ENCODE data around the gene YBX3. TPM values are rescaled to one million over a fixed set of nuclear protein-coding genes. Genes with fewer than 3 reads are reported as not detected.
A peak's percentile ranks its signal among the peaks of the same experiment; 100 is the strongest.

Gene YBX3
- total RNA-seq, 1 donor from 2014 or later = 903 TPM

DNA sequence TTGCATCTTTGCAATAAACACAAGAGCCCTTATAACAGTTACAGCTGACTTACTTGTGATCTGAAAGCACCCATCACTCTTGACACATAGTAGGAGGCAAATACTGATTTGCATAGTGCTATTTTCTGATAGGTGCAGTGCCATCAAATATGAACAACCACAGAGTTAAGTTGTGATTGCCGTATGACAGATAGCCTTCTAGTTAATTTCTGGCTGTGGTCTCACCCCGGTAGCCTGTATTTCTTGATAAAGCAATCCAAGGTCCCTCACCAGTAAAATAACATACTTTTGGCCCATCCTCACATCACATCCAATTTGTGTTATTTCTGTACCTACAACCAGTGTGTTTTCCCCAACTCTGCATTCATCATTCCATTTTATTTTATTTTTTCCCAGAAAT lies 26.0 kb downstream of the YBX3 start:
- H3K4me1 ChIP-seq = peaks cover 8% of the 10 kb centered on the region
- H3K9me3 ChIP-seq (replicated peaks) = no peaks in the 10 kb centered on the region
- intact Hi-C loops (cut with micrococcal nuclease) = no loop called here
- H3K27me3 ChIP-seq (ENCODE audit: low read depth) = no peaks in the 10 kb centered on the region
- no peak overlapping the region for H3K27ac ChIP-seq (replicated peaks)
- H3K4me3 ChIP-seq = no peak overlapping the region
- peaks cover 65% of the 10 kb centered on the region for H3K36me3 ChIP-seq
- DNase-seq = no peak
- TF ChIP-seq, protein P1, sequence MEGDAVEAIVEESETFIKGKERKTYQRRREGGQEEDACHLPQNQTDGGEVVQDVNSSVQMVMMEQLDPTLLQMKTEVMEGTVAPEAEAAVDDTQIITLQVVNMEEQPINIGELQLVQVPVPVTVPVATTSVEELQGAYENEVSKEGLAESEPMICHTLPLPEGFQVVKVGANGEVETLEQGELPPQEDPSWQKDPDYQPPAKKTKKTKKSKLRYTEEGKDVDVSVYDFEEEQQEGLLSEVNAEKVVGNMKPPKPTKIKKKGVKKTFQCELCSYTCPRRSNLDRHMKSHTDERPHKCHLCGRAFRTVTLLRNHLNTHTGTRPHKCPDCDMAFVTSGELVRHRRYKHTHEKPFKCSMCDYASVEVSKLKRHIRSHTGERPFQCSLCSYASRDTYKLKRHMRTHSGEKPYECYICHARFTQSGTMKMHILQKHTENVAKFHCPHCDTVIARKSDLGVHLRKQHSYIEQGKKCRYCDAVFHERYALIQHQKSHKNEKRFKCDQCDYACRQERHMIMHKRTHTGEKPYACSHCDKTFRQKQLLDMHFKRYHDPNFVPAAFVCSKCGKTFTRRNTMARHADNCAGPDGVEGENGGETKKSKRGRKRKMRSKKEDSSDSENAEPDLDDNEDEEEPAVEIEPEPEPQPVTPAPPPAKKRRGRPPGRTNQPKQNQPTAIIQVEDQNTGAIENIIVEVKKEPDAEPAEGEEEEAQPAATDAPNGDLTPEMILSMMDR (IDR thresholded peaks at IDR 0.05; ENCODE audit: borderline replicate concordance) = no peak

DNA sequence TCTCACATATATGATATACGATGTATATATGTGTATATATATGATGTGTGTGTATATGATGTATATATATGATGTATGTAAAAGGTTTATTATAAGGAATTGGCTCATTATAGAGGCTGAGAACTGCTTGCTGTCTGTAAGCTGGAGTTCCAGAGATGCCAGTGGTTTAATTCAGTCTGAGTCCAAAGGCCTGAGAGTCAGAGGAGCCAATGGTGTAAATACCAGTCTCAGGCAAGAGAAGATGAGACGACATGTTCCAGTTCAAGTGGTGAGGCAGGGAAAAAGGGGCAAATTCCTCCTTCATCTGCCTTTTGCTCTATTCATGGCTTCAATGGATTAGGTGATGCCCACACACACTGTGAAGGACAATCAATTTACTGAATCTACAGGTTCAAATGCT lies 32.2 kb downstream of the YBX3 start:
- H3K4me1 ChIP-seq = no peaks in the 10 kb centered on the region
- DNase-seq = no peak
- H3K27ac ChIP-seq (replicated peaks) = no peak overlapping the region
- H3K9me3 ChIP-seq (replicated peaks) = no peaks in the 10 kb centered on the region
- intact Hi-C loops (cut with micrococcal nuclease) = no loop called here
- no peaks in the 10 kb centered on the region for H3K27me3 ChIP-seq (ENCODE audit: low read depth)
- no peak overlapping the region for H3K4me3 ChIP-seq
- peaks cover 8% of the 10 kb centered on the region for H3K36me3 ChIP-seq
- TF ChIP-seq, protein P1 (IDR thresholded peaks at IDR 0.05; ENCODE audit: borderline replicate concordance) = no peak

DNA sequence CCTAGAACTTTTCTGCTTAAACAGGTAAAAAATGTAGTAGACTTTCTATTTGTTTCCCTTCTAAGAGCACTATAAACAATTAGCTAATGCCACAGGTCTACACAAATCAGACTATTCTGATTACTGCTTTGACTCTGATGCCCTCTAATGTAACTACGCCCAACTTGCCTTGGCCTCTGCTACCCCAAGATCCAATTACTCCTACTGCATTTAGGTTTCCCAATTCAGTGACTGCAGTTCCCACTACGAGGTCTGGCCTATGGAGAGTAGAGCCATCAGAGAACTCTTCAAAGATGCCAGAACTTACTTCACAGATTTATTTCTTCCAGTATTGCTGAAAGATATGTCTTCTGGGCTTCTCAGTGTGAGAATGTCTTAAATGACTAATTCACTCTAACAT lies 34.0 kb downstream of the YBX3 start:
- H3K27ac ChIP-seq (replicated peaks) = no peak overlapping the region
- intact Hi-C loops (cut with micrococcal nuclease) = no loop called here
- H3K36me3 ChIP-seq = peaks cover 5% of the 10 kb centered on the region
- no peaks in the 10 kb centered on the region for H3K9me3 ChIP-seq (replicated peaks)
- TF ChIP-seq, protein P1 (IDR thresholded peaks at IDR 0.05; ENCODE audit: borderline replicate concordance) = no peak
- no peaks in the 10 kb centered on the region for H3K4me1 ChIP-seq
- H3K27me3 ChIP-seq (ENCODE audit: low read depth) = peaks cover 12% of the 10 kb centered on the region
- no peak overlapping the region for H3K4me3 ChIP-seq
- no peak for DNase-seq

DNA sequence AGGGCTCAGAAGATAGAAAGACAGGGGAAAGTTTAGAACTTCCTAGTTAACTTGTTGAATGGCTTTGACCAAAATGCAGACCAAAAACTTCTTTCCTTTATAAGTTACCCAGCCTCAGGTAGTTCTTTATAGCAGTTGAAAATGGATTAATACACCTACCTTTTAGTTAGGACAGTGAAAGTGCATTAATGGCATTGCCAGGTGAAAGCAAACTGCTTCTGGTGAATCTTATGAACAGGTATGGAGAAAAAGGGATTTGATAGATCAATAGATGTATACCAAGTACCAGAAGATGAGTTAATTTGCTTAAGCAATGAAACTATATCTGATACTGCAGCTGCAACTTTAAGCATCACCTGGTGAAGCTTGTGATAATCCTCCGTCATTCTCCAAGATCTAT lies 35.1 kb downstream of the YBX3 start:
- H3K9me3 ChIP-seq (replicated peaks) = no peaks in the 10 kb centered on the region
- H3K4me3 ChIP-seq = no peak overlapping the region
- intact Hi-C loops (cut with micrococcal nuclease) = no loop called here
- H3K4me1 ChIP-seq = no peaks in the 10 kb centered on the region
- H3K27me3 ChIP-seq (ENCODE audit: low read depth) = peaks cover 12% of the 10 kb centered on the region
- no peak for DNase-seq
- H3K27ac ChIP-seq (replicated peaks) = no peak overlapping the region
- TF ChIP-seq, protein P1 (IDR thresholded peaks at IDR 0.05; ENCODE audit: borderline replicate concordance) = no peak
- H3K36me3 ChIP-seq = no peaks in the 10 kb centered on the region

DNA sequence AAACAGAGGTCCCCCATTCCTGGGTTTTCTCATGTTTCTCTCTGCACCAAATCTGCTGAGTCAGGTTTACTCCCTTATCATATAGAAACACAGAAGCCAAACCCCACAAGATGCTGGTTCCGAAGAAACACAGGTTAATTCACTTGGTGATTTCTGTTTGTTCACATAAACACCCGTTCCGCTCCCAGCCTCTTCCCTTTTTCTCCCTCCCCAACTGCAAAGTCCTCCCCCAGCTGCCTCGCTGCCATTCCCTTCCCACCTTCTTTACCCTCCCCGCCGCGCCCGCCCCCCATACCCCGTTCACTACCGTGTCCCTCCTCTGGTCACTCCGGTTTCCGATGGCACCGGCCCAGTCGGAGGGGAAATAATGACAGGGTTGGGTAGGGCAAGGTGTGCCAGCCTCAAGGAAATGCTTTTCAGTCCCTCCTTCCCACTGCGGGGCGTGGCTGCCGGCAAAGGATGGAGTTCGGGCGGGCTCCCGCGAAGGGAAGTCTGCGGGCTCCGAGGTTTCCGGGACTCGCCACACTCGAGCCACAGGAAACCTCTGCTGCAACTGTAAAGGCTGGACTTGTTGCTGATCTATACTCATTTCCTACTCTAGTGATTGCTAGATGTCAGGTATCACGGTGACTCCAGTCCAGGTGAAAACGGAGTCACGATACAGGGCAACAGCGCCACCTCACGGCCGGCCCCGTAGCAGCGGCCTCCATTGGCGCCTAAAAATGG lies 49.3 kb downstream of the YBX3 start, which contains the start of gene STYK1:
STYK1 (minus strand) TSS at position 394 of the 726 bp plus-strand sequence. CDS start 39,434 bp downstream, outside the sequence.
- Histone ChIP-seq H3K27me3 (ENCODE audit: low read depth) (peaks cover 64% of the 10 kb centered on the region), H3K4me3 (peak within 1 kb of the TSS; percentile 64), H3K4me1 (peaks cover 10% of the 10 kb centered on the region), H3K36me3 (no peaks in the 10 kb centered on the region), H3K9me3 (replicated peaks) (no peaks in the 10 kb centered on the region), H3K27ac (replicated peaks) (no peak within 1 kb of the TSS)
- intact Hi-C loops (cut with micrococcal nuclease) = no loop called here
- DNase-seq = peak; percentile 34
- TF ChIP-seq, protein P1 (IDR thresholded peaks at IDR 0.05; ENCODE audit: borderline replicate concordance) = peak; percentile 75
